ENCODE results near the gene TNFAIP2. TPM values are rescaled to one million over a fixed set of nuclear protein-coding genes. Genes with fewer than 3 reads are reported as not detected.

TNFAIP2 gene
- total RNA-seq, 1 experiment from 2014 or later: 366 TPM

DNA sequence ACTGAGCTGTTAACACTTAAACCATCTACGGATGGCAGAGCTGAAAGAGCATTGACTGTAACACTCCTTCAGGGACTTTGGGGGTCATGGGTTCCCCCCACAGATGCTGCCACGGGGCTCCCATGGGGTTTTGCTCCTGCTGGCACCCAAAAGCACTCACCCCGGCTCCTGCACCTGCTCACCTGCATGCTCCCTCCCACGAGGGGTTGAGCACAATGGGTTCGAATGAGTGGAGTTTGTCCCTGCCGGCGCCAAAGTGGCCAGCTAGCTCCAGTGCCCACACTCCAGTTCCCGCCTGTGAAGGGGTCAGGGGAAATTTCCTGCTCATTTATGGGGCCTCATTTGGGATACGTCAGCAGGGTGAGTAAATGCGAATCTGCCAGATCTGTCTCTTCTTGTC, 40.7 kb downstream of the TNFAIP2 start:
- POLR2A ChIA-PET (ENCODE audit: unreplicated experiment): no interaction called here
- Histone ChIP-seq H3K36me3 (ENCODE audit: low read depth) (0 out of 2 replicates have a peak, but pooled peaks cover 3% of the 10 kb centered on the region), H3K4me3 (no peak overlapping the region), H3K4me1 (replicated peaks; ENCODE audit: insufficient read depth) (peaks cover 37% of the 10 kb centered on the region), H3K9me2 (ENCODE audit: insufficient read depth) (no peaks in the 10 kb centered on the region), H3F3A (ENCODE audit: insufficient read depth, low read depth) (peaks cover 38% of the 10 kb centered on the region), H2AFZ (no peak overlapping the region), H4K20me1 (ENCODE audit: insufficient read depth) (no peaks in the 10 kb centered on the region), H3K27me3 (ENCODE audit: insufficient read depth, low read depth) (no peaks in the 10 kb centered on the region), H3K27ac (no peak overlapping the region), H3K79me2 (ENCODE audit: low read depth) (no peaks in the 10 kb centered on the region), H3K9me3 (ENCODE audit: insufficient read depth, low read depth) (peaks cover 12% of the 10 kb centered on the region), H3K4me2 (no peak overlapping the region)
- no peak for DNase-seq
- no TSS peak for BruUV-seq (replicated peaks)
- intact Hi-C loops (cut with micrococcal nuclease; ENCODE audit: unreplicated experiment): no loop called here
- CTCF ChIA-PET: no interaction called here
- TF ChIP-seq, protein P1, sequence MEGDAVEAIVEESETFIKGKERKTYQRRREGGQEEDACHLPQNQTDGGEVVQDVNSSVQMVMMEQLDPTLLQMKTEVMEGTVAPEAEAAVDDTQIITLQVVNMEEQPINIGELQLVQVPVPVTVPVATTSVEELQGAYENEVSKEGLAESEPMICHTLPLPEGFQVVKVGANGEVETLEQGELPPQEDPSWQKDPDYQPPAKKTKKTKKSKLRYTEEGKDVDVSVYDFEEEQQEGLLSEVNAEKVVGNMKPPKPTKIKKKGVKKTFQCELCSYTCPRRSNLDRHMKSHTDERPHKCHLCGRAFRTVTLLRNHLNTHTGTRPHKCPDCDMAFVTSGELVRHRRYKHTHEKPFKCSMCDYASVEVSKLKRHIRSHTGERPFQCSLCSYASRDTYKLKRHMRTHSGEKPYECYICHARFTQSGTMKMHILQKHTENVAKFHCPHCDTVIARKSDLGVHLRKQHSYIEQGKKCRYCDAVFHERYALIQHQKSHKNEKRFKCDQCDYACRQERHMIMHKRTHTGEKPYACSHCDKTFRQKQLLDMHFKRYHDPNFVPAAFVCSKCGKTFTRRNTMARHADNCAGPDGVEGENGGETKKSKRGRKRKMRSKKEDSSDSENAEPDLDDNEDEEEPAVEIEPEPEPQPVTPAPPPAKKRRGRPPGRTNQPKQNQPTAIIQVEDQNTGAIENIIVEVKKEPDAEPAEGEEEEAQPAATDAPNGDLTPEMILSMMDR (conservative IDR thresholded peaks at IDR 0.05): no peak
- TF ChIP-seq EZH2 (IDR thresholded peaks at IDR 0.05; ENCODE audit: low read depth): no peak

DNA sequence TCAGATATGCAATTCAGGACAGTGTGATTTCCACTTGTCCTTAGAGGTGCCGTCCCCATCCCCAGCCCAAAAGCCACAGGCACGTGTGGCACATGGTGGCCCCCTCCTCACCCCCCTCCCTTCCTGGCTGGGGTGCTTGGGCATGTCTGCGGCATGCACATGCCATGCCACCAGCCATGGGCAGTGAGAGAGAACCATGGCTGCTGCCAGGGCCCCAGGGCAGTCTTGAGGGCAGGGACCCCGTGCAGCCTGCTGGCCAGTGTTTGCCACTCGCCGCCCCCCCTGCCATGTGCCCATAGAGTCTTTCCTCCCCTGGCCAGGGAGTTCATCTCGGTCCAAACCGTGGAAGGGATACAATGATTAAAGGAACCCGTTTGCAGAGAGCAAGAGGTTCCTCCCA, 41.5 kb downstream of the TNFAIP2 start:
- intact Hi-C loops (cut with micrococcal nuclease; ENCODE audit: unreplicated experiment): no loop called here
- H3K27me3 ChIP-seq (ENCODE audit: insufficient read depth, low read depth): no peaks in the 10 kb centered on the region
- H3K4me1 ChIP-seq (replicated peaks; ENCODE audit: insufficient read depth): peaks cover 29% of the 10 kb centered on the region
- H3K79me2 ChIP-seq (ENCODE audit: low read depth): no peaks in the 10 kb centered on the region
- H3K4me2 ChIP-seq: no peak overlapping the region
- H3K9me2 ChIP-seq (ENCODE audit: insufficient read depth): no peaks in the 10 kb centered on the region
- no peaks in the 10 kb centered on the region for H4K20me1 ChIP-seq (ENCODE audit: insufficient read depth)
- peaks cover 20% of the 10 kb centered on the region for H3K9me3 ChIP-seq (ENCODE audit: insufficient read depth, low read depth)
- CTCF ChIA-PET: no interaction called here
- H3K4me3 ChIP-seq: no peak overlapping the region
- H2AFZ ChIP-seq: no peak overlapping the region
- H3K36me3 ChIP-seq (ENCODE audit: low read depth): 0 out of 2 replicates have a peak, but pooled peaks cover 3% of the 10 kb centered on the region
- no TSS peak for BruUV-seq (replicated peaks)
- no peak for DNase-seq
- POLR2A ChIA-PET (ENCODE audit: unreplicated experiment): no interaction called here
- no peak for TF ChIP-seq EZH2 (IDR thresholded peaks at IDR 0.05; ENCODE audit: low read depth)
- TF ChIP-seq, protein P1 (conservative IDR thresholded peaks at IDR 0.05): no peak
- H3F3A ChIP-seq (ENCODE audit: insufficient read depth, low read depth): peaks cover 30% of the 10 kb centered on the region
- no peak overlapping the region for H3K27ac ChIP-seq

DNA sequence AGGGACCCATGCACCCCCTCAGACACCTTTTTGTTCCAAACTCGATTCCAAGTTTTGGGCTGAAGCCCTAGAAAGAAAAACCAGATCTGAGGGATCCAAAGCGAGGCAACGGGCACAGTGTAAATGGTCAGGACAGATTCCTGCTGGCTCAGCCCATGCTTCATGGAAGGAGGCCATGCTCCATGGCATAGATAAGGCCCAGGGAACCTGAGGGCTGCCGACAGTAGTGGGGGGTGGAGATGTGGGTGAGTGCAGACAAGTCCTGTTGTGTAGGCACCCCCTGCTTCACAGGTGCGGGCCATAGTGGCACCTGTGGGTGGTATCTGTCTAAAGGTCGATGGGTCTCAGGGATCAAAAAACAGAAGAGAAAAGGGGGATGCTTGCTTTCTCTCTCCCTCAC, 42.1 kb downstream of the TNFAIP2 start:
- ChIA-PET POLR2A (ENCODE audit: unreplicated experiment) (no interaction called here), CTCF (no interaction called here)
- no peak for DNase-seq
- Histone ChIP-seq H3K79me2 (ENCODE audit: low read depth) (no peaks in the 10 kb centered on the region), H2AFZ (no peak overlapping the region), H3K9me3 (ENCODE audit: insufficient read depth, low read depth) (peaks cover 25% of the 10 kb centered on the region), H3K27ac (no peak overlapping the region), H3K4me3 (no peak overlapping the region), H3K9me2 (ENCODE audit: insufficient read depth) (no peaks in the 10 kb centered on the region), H4K20me1 (ENCODE audit: insufficient read depth) (no peaks in the 10 kb centered on the region), H3K4me1 (replicated peaks; ENCODE audit: insufficient read depth) (peaks cover 24% of the 10 kb centered on the region), H3K36me3 (ENCODE audit: low read depth) (0 out of 2 replicates have a peak, but pooled peaks cover 3% of the 10 kb centered on the region), H3F3A (ENCODE audit: insufficient read depth, low read depth) (peaks cover 25% of the 10 kb centered on the region), H3K4me2 (no peak overlapping the region), H3K27me3 (ENCODE audit: insufficient read depth, low read depth) (no peaks in the 10 kb centered on the region)
- intact Hi-C loops (cut with micrococcal nuclease; ENCODE audit: unreplicated experiment): no loop called here
- no TSS peak for BruUV-seq (replicated peaks)
- TF ChIP-seq, protein P1 (conservative IDR thresholded peaks at IDR 0.05): no peak

Measured in PC-9 (cell line).